ENCODE measurements around the gene DOCK2.

DNA sequence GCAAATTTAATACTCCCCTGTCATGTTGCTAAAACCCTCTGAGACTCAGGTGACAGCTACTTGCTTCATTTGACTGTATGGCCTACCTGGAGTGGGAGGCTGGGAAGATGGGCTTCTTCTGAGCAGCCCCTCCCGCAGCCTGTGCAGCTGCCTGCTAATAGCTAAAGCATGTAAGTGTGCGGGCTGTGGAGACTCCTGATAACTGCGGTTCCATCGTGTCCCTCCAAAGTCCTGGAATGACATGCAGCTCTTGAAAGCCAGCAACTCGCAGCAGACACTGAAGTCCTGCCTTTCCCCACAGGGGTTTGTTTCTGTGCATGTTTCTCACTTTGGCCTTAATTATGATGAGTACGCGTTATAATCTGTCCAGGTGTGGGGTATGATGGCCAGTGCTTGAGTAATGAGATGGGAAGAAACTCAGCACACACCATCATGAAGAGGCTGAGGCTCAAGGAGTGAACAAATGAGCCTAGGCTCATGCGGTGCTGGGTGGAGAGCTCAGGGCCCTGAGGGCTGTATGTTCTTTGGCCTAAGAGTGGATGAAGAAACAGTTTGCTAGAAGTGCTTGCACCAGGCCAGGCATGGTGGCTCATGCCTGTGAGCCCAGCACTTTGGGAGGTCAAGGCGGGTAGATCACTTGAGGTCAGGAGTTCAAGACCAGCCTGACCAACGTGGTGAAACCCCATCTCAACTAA lies 119.1 kb downstream of the DOCK2 start:
- TF ChIP-seq, protein P1, sequence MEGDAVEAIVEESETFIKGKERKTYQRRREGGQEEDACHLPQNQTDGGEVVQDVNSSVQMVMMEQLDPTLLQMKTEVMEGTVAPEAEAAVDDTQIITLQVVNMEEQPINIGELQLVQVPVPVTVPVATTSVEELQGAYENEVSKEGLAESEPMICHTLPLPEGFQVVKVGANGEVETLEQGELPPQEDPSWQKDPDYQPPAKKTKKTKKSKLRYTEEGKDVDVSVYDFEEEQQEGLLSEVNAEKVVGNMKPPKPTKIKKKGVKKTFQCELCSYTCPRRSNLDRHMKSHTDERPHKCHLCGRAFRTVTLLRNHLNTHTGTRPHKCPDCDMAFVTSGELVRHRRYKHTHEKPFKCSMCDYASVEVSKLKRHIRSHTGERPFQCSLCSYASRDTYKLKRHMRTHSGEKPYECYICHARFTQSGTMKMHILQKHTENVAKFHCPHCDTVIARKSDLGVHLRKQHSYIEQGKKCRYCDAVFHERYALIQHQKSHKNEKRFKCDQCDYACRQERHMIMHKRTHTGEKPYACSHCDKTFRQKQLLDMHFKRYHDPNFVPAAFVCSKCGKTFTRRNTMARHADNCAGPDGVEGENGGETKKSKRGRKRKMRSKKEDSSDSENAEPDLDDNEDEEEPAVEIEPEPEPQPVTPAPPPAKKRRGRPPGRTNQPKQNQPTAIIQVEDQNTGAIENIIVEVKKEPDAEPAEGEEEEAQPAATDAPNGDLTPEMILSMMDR (IDR thresholded peaks at IDR 0.05; ENCODE audit: low read depth, low read length, poor library complexity, severe bottlenecking): no peak
- no peak for TF ChIP-seq EZH2phosphoT487 (IDR thresholded peaks at IDR 0.05; ENCODE audit: borderline replicate concordance, low read length)

Measured in DOHH2 (cell line).